ENCODE measurements around the gene KIF18B.

- TF ChIP-seq YY1 (IDR thresholded peaks at IDR 0.05; ENCODE audit: insufficient read depth, insufficient read length) (no peak), ZNF274 (IDR thresholded peaks at IDR 0.05; ENCODE audit: low read depth, low read length) (no peak)
These were observed 48.7 kb upstream of the KIF18B start for GRCh38 chr17:44996304-44996703.

All from NT2/D1 (cell line).